Right ventricle myocardium inferior (tissue), 1 donor: ENCODE results near the gene BHLHE23. TPM values are rescaled to one million over a fixed set of nuclear protein-coding genes. Genes with fewer than 3 reads are reported as not detected.
A peak's percentile ranks its signal among the peaks of the same experiment; 100 is the strongest.

ENCODE experiments used
- ATAC-seq: fragments of 200-7000 bp; cut with Tn5 transposase; one replicate; pipeline ENCODE4 v1.9.1; 2020; ENCODE audit warnings: mild to moderate bottlenecking, moderate library complexity
- DNase-seq: peaks from one replicate; pipeline ENCODE4 v3.0.0; 2021; ENCODE audit errors: missing footprints
- intact Hi-C: fragments of 100-400 bp; cut with DNase I; formaldehyde crosslinking; loops from one replicate; pipeline ENCODE4 v1.11.0; 2022
- long read RNA-seq: library from polyadenylated mRNA; unstranded; transcript quantifications from one replicate; pipeline ENCODE4 v2.0.0, GENCODE V29; 2021
- total RNA-seq: library from RNA; stranded (reverse); fragmentation: NEBNext Ultra II Directional; extraction: Animal tissue kit (Norgen Biotek cat#: 25700); gene quantifications from one replicate; pipeline ENCODE4 v1.2.1, GENCODE V29; 2021
- donor health status: DM: no; HTN: yes; CAD: no; lungs with severe emphysema.

Gene BHLHE23
- total RNA-seq: not detected
- long read RNA-seq: 0 reads

DNA sequence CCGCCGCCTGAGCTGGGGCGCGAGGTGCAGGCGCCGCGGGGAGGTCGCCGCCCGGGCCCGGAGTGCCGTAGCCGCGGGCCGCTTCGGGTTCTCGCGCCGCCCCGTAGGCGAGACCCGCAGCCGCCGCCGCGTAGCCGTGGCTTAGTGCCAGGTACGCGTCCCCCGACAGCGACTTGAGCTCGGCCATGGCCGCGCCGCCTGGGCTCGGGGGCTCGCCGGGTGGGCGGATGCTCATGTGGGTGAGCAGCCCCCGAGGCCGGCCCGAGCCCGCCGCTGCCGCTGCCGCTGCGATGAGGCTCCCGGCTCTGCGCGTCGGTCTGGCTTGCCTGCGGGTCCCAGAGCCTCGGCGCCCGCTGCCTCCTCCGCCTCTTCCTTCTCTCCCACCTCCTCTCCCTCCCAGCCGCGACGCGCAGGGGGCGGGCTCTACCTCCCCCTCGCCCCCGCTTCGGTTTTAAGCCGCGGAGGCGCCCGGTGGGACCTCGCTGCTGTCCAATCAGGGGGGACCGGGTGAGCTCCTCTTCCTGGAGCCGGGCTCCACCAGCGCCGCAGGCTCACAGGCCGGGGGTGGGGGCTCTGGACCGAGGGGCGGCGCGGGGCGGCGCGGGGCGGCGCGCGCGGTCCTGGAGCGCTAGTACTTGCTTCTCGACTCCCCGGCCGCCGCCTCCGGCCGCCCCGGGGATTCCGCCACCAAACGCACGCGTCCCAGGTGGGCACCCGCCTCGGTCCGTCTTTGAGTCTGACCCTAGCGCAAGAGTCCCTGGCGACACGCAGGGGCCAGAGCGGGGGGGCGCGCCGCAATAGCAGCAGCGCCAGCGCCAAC is at the start of gene BHLHE23:
Gene BHLHE23 (minus strand): TSS at position 425 of the 820 bp plus-strand sequence. CDS start 190 bp downstream, at position 235.
- intact Hi-C loops: no loop called here
- DNase-seq: peak; percentile 42
- ATAC-seq: no peak

DNA sequence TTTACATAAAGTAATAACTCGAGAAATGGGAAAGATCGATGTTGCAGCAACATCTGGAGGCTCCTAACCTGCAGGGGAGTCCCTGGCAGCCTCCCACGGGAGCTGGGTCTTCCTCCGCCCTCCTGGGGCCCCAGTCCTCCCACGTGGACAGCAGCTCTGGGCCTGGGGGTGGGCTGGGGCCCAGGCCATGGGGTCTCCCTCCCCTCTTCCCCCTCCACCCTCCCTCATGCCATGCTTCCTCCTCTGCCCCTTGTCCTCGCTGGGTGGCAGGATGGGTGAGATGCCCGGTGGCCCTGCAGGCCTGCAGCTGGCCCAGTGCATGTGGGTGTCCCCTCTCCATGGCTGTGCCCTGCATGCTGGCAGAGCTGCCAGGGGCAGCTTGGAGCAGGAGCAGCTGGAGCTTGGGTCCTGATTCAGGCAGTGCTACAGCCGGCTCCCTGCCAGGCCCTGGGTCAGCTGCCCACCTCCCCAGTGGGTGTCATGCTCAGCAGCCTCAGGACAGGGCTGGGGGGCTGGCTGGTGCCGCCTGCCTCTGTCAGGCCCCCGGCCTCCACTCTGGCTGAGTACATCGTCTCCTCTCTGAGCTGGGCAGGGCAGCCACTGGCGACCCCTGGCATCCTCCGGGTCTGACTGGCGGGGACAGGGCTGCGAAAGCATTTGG is 48.9 kb upstream of the BHLHE23 start:
- ATAC-seq (peak; percentile 21), DNase-seq (no peak)
- intact Hi-C loops: loop anchor here (1.0 to 10.0 kb wide), 2 partner anchors 124 to 169 kb away; no protein-coding TSS in a partner anchor

DNA sequence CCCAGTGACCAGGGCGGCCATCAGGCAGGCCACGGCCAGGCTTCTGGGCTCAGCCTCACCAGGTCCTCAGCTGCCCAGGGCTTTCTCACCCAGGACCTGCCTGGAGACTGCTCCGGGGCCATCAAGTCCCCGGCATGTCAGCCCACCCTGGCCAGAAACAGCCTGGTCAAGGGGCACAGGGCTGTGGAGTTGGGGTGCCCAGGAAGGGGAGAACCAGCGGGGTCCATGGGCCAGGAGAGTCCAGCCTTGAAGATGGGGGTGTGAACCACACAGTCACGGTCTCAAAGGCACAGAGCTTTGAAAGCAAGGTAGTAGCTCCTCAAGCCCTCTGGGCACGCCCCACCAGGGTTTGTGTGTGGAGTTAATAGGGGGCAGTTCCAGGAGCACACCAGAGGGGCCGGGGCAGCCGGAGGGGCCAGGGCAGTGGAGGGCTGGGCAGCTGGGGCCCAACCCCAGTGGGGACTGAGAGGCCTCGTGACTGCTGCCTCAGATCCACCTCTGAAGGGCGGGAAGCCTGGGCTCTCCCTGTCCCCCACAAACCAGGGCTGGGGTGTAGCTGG is 48.0 kb upstream of the BHLHE23 start:
- ATAC-seq: no peak
- no peak for DNase-seq
- intact Hi-C loops: loop anchor here (10.0 kb wide), 1 partner anchor 170 kb away; no protein-coding TSS in a partner anchor

DNA sequence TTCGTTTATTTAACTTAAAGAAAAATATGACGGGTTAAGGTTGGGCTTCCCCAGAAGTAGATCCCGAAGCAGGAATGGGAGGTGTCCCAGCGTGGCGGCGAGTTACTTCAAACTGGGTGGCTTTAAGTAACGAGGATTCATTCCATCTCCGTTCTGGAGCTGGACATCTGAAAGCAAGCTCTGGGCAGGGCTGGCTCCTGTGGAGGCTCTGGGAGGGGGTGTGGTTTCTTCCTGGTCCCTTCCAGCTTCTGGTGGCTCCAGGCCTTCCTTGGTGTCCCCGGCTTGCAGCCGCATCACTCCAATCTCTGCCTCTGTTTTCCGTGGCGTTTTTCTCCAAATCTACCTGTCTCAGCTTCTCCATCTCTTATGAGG is 47.3 kb upstream of the BHLHE23 start:
- no peak for ATAC-seq
- intact Hi-C loops: loop anchor here (10.0 kb wide), 1 partner anchor 171 kb away; no protein-coding TSS in a partner anchor
- DNase-seq: no peak

DNA sequence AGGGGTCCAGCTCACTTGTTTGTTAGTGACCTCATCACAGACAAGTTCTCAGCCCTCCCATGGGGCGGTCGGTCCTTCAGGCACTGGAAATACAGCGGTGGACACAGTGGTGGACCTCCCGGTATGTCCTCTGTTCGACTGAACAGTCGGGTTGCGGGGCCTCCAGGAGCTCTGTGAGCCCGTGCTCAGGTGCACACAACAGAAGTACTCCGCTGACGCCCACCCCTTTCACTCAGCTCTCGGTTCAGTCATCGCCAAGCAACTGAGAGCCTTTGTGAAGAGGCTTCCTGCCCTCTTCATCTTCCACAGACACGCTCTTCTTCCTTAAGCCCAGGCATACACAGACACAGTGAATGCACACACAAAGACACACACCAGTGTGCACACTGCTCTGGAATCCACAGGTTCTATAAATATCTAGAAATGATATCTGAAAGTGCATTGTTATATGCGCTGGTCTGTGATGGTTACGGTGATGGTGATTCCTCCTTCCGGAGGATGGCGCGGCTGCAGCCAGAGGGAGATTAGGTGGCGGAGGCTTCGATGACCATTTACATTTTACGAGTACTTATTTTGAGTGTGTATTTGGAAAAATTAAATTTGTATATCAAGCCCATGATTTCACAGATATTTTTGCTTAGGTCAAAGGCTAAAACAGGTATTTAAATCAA is 46.8 kb upstream of the BHLHE23 start:
- DNase-seq (no peak), ATAC-seq (no peak)
- intact Hi-C loops: loop anchor here (10.0 kb wide), 1 partner anchor 171 kb away; no protein-coding TSS in a partner anchor

DNA sequence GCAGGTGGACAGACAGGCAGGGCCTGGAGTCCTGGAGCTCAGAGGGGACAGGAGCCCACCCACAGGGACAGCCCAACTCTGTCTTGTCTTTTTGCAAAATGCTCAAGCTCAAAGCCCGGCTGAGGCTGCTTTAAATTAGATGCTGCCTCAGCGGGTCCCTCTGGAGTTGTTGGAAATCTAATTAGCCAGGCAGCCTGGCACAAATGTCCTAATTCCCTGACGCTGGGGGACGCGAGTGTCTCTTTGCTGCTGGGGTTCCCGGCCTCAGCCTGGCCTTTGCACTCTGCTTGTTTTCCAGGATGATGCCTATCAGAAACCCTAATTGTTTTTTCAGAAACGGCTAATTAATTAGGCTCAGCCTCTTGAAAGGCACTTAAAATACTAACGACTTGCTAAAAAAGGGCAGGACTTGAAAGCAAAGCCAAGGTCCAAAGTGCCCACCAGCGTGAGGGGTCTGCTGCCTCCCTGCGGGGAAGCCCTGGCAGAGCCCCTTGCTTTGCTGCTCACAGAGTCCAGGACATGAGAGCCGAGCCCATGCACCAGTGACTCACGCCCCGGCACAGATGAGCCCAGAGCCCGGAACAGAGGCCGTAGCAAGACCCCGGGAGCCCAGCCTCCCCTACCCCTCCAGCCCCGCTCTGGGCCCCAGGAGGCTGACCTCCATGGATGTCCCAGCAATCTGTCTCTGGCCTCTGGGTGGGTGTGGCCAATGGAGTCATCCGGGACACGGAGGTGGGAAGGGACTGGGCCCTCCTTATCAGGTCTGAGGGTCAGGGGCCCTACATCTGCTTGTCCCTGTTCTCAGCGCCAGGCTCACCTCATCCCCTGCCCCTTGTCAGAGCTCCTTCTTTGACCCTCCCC is 46.0 kb upstream of the BHLHE23 start:
- DNase-seq (no peak), ATAC-seq (no peak)
- intact Hi-C loops: loop anchor here (10.0 kb wide), 1 partner anchor 172 kb away; no protein-coding TSS in a partner anchor

DNA sequence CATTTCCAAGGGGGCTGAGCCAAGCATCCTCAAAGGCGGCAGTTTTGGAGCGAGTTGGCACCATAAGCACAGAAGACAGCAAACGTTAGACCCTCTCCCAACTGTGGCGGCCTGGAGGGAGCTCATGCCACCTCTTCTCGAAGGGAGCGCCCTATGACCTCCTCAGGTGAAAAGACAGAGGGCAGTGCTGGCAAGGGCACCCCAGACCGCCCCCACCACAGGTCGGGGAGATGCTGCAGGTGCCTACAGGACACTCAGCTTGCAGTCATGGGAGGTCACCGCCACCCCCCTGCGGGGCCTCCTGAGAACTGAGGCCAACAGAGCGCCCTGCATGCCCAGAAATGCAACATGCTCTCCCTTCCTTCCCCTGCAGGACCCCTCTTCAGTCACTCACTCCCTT is 45.1 kb upstream of the BHLHE23 start:
- intact Hi-C loops: loop anchor here (10.0 kb wide), 1 partner anchor 173 kb away; no protein-coding TSS in a partner anchor
- ATAC-seq (no peak), DNase-seq (no peak)

DNA sequence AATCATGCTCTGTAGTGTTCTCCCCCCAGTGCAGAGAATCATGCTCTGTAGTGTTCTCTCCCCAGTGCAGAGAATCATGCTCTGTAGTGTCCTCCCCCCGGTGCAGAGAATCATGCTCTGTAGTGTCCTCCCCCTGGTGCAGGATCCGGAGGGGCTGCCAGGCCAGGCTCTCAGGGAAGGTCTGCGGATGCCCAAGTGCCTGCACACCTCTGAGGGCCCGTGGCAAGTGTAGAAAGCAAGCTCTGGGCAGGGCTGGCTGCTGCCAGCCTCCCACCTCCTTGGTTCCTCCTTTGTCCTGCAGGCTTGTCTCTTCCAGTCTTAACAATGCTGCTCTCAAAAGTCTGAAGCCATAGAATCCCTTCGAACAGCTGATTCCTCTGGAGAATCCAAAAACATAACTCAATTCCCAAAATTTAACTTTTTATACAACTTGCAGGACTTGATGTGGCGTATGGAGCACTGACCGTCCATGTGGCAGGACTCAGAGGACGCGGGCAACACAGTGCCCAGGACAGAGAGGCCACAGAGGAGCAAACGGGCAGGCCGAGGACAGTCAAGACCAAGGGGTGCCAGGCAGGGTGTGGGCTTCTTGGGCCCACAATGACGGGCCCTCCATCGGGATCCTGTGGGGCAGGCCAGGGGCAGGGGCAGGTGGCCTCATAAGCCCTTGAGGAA is 44.6 kb upstream of the BHLHE23 start:
- ATAC-seq (no peak), DNase-seq (peak; percentile 40)
- intact Hi-C loops: loop anchor here (10.0 kb wide), 1 partner anchor 173 kb away; no protein-coding TSS in a partner anchor

DNA sequence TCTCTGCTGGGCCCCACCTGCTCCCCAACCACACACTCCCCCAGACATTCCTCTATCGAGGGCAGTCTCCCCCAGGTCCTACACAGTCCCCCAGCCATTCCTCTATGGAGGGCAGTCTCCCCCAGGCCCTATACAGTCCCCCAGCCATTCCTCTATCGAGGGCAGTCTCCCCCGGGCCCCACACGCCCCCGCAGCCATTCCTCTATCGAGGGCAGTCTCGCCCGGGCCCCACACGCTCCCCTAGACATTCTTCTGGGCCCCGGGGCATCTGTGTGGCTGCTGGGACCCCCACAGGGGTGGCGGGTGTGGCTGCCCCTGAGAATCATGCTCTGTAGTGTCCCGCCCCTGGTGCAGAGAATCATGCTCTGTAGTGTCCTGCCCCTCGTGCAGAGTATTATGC is 43.6 kb upstream of the BHLHE23 start:
- DNase-seq (no peak), ATAC-seq (no peak)
- intact Hi-C loops: loop anchor here (10.0 kb wide), 1 partner anchor 174 kb away; no protein-coding TSS in a partner anchor

DNA sequence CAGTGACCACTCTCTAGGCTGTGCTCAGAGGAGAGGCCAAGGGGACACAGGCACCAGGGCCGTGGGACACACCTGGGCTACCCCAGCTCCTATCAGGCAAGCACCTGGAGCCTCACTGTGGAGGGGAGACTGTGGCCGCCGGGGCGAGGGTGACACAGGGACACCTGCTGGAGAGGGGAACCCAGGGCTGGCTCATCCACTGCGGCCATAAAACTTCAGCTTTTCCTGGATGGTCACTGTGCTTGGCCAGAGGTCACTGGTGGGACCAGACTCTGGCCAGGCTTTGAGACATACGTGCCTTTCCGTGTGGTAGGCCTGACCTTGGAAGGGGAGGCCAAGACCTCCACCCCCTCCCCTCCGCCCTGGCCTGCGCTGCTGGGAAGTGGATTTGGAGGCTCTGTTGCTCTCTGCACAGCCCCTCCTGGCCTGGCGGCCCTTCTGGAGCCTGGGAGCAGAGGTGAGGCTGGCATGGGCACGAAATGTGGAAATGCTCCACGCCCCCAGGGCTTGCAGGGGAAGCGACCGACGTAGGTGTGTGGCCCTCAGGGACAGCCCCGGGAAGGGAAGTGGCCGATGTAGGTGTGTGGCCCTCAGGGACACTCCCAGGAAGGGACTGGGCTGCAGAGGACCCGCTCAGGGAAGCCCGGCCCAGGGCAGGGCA is 42.9 kb upstream of the BHLHE23 start:
- DNase-seq: peak; percentile 62

DNA sequence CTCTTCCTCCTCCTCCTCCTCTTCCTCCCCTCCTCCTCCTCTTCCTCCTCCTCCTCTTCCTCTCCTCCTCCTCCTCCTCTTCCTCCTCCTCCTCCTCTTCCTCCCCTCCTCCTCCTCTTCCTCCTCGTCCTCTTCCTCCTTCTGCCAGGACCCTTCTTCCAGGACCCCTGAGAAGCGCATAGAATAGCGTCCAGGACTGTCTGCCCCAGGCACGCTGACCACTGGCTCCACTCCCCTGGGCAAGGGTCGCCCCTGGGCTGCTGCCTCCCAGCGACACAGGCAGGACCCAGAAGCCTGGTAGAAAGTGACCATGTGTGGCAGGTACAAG is 42.4 kb upstream of the BHLHE23 start:
- DNase-seq (no peak), ATAC-seq (no peak)
- intact Hi-C loops: no loop called here

More for the DNA sequence above, 42.9 kb upstream of the BHLHE23 start:
- intact Hi-C loops: loop anchor here (10.0 kb wide), 1 partner anchor 175 kb away; no protein-coding TSS in a partner anchor
- no peak for ATAC-seq

DNA sequence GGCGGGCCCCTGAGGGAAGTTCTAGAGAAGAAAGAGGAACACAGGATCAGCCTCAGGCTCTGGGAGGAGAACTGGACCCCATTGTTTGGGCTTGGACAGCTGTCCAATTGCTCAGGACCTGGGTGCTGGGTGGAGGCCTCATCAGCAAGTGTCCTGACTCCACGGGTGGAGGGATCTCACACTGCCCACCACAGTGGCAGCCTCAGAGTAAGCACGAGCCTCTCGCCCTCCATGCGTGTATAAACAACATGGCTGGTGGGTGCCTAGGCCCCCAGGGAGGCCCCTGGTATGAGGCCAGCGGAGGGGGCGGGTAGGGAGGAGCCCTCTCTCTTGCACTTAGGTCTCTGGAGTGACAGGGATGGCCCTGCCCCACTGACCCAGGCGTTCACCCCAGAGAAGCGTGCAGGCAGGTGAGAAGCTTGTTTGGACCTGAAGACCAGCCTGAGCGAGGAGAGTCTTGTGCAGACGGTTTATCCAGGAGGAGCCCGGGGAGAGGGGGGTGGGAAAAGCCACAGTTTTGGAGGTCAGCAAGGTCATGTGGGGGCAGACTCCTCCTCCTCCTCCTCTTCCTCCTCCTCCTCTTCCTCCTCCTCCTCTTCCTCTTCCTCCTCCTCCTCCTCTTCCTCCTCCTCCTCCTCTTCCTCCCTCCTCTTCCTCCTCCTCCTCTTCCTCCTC is 41.9 kb upstream of the BHLHE23 start:
- DNase-seq (no peak), ATAC-seq (no peak)
- intact Hi-C loops: no loop called here

DNA sequence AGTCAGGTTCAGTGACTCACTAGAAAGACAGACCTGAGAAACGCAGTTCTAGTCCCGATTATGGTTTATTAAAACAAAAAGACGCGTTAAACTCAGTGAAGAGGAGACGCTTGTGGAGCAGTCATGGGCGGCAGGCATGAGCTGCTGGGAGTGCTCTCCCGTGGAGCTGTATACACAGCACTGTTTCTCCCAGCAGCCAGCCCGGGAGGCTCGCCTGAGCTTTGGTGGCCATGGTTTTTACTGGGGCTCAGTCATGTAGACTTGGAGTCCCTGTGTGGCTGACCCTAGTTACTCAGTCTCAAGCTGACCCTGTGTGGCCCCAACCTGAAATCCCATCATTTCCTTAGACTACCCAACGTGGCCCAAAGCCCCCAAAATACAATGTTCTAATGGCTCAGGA is 41.2 kb upstream of the BHLHE23 start:
- intact Hi-C loops: no loop called here
- no peak for DNase-seq
- no peak for ATAC-seq

DNA sequence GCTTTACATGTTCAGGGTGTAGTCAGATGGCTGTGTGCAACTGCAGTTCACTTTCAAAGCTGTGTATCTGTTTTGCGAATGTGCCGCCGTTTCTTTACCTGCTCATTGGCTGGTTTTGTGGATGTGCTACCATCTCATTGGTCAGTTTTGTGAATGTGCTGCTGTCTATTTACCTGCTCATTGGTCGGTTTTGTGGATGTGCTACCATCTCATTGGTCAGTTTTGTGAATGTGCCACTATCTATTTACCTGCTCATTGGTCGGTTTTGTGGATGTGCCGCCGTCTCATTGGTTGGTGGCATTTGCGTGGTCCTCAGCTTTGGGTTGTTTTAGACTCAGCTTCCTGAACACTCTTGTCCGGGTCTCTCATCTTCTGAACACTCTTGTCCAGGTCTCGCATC is 40.5 kb upstream of the BHLHE23 start:
- intact Hi-C loops: no loop called here
- ATAC-seq (no peak), DNase-seq (no peak)

DNA sequence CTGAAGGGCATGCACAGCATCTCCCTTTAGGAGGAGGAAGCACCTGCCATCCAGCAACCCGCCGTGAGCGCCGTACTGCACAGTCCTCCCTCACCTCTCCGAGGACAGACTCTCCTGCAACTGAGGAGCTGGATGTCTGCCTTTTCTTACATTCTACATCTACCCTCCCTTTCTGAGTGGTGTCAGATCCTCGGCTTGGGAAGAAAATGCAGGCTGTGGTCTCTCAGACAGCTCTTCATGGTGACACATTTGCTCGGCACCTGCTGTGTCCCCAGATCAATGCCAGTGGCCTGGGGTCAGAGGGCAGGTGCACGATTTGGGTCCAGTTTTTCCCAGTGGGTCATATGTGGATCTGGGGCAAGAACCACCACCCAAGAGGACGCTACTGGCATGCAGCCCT is 40.1 kb upstream of the BHLHE23 start:
- intact Hi-C loops: no loop called here
- no peak for ATAC-seq
- DNase-seq: no peak

DNA sequence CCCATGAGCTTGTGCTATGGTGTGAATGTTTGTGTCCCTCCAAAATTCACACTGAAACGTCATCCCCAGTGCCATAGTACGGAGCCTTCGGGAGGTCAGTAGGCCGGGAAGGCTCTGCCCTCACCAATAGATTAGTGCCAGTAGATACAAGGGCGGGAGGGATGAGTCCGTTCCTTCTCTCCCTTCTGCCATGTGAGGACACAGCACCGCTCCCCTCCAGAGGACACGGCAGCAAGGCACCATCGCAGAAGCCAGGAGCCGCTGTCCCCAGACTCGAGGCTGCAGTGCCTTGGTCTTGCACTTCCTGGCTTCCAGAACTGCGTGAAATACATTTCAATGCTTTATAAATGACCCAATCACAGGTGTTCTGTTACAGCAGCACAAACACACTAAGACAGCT is 39.2 kb upstream of the BHLHE23 start:
- intact Hi-C loops: no loop called here
- ATAC-seq: no peak
- DNase-seq: no peak

DNA sequence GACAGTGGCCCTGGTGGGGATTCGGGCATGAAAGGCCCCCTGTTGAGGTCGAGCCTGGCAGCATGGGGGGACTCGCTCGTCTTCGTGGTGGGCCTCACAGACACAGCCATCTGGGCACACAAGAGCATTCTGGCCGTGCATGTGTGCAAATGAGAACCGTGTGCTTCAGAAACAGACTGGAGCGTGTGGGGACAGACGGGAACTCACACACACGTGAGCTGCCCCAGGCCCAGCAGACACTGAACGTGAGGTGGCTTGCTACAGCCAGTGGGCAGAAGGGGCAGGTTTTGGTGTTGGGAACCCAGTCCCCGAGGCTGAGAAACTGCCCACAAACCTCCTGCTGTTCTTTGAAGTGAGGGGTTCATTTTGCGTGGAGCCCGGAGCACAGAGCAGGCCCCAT is 38.6 kb upstream of the BHLHE23 start:
- DNase-seq (no peak), ATAC-seq (no peak)
- intact Hi-C loops: no loop called here
